ENCODE measurements around the gene FBXW2.

Gene FBXW2

DNA sequence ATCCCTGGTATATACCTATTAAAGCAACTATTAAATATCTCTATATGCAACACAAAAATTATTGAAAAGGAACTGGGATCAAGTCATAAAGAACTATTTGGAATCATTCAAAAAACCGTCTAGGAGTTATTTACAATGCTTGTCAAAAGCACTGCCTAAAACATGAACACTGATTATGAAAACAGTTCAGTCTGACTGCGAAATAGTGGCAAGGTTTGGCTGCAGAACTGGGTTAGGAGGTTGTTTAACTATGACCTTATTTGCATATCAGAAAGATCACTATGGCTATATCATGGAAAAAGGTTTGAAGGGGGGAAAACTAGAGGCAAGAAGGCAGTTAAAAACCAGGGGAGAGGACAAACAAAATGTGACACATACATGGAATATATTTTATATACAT, 12.0 kb downstream of the FBXW2 start:
- H3K9me3 ChIP-seq (replicated peaks in 1 of 2; ENCODE audit: control insufficient read depth in 2 of 2, insufficient read depth in 1 of 2, low read depth in 1 of 2, low read length in 2 of 2) = no peaks in the 10 kb centered on the region
- H4K91ac ChIP-seq (ENCODE audit: low read depth, low read length, poor library complexity) = no peak overlapping the region
- no CpG with 5 or more reads among the region's 2 CpGs for WGBS, 2 donors (ENCODE audit: extremely low coverage in 2 of 2, insufficient read length in 2 of 2, insufficient replicate concordance in 1 of 2)
- H2AFZ ChIP-seq (ENCODE audit: low read length) = no peak overlapping the region
- no peak overlapping the region for H4K8ac ChIP-seq (ENCODE audit: low read depth, low read length)
- no peak overlapping the region for H2BK15ac ChIP-seq (ENCODE audit: low read length)
- no peaks in the 10 kb centered on the region for H3K4me1 ChIP-seq (ENCODE audit: control insufficient read depth in 2 of 2, insufficient read depth in 1 of 2, low read depth in 1 of 2, low read length in 2 of 2)
- no peak overlapping the region for H2AK5ac ChIP-seq (ENCODE audit: low read depth, low read length)
- no peak overlapping the region for H3K4me2 ChIP-seq (ENCODE audit: insufficient read depth, low read length, poor library complexity, severe bottlenecking)
- no peak overlapping the region for H3K23ac ChIP-seq (ENCODE audit: low read depth, low read length, poor library complexity)
- H3K36me3 ChIP-seq (replicated peaks in 1 of 2; ENCODE audit: control insufficient read depth in 2 of 2, insufficient read depth in 2 of 2, low read length in 2 of 2) = peaks cover 9 to 89% of the 10 kb centered on the region in 2 donors
- peaks cover 2% of the 10 kb centered on the region for H3K79me1 ChIP-seq (ENCODE audit: low read depth, low read length)
- H3K4me3 ChIP-seq (ENCODE audit: low read length in 2 of 2) = no peak overlapping the region
- H2BK5ac ChIP-seq (ENCODE audit: low read length) = no peak overlapping the region
- no peak for DNase-seq (ENCODE audit: low spot score)
- H3K9ac ChIP-seq (ENCODE audit: low read depth, low read length, poor library complexity) = no peak overlapping the region
- H2BK12ac ChIP-seq (ENCODE audit: low read length) = no peak overlapping the region
- H3K14ac ChIP-seq (ENCODE audit: low read length) = no peak overlapping the region
- H3K27me3 ChIP-seq (ENCODE audit: control insufficient read depth in 3 of 3, insufficient read depth in 3 of 3, low read depth in 1 of 3, low read length in 3 of 3) = no peaks in the 10 kb centered on the region
- H3K18ac ChIP-seq (ENCODE audit: low read length) = no peak overlapping the region
- H3K27ac ChIP-seq (replicated peaks; ENCODE audit: low read length) = no peak overlapping the region
- no peak overlapping the region for H2BK120ac ChIP-seq (ENCODE audit: low read depth, low read length)
- no peak overlapping the region for H3K4ac ChIP-seq (ENCODE audit: low read length)

DNA sequence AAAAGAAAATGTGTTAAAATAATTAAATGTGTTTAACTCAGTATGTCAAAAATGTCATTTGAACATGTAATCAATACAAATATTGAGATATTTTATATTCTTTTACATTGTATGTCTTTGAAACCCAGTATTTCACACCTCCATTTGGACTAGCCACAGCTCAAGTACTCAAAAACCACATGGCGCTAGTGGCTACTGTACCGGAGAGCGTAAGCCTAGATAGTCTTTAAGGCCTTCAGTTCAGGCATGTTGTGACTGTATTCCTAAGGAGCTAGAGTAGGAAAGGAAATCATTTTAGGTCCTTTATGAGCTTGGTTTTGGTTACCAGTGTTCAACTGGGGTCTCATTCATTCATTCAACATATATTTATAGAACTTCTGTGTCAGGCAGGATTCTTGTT, 12.8 kb downstream of the FBXW2 start:
- H3K4ac ChIP-seq (ENCODE audit: low read length) = no peak overlapping the region
- H2BK5ac ChIP-seq (ENCODE audit: low read length) = no peak overlapping the region
- H3K4me1 ChIP-seq (ENCODE audit: control insufficient read depth in 2 of 2, insufficient read depth in 1 of 2, low read depth in 1 of 2, low read length in 2 of 2) = no peaks in the 10 kb centered on the region
- H3K23ac ChIP-seq (ENCODE audit: low read depth, low read length, poor library complexity) = no peak overlapping the region
- peaks cover 12 to 91% of the 10 kb centered on the region in 2 donors for H3K36me3 ChIP-seq (replicated peaks in 1 of 2; ENCODE audit: control insufficient read depth in 2 of 2, insufficient read depth in 2 of 2, low read length in 2 of 2)
- no peak overlapping the region for H4K91ac ChIP-seq (ENCODE audit: low read depth, low read length, poor library complexity)
- no peak overlapping the region for H4K8ac ChIP-seq (ENCODE audit: low read depth, low read length)
- H3K79me1 ChIP-seq (ENCODE audit: low read depth, low read length) = peaks cover 2% of the 10 kb centered on the region
- H3K27me3 ChIP-seq (ENCODE audit: control insufficient read depth in 3 of 3, insufficient read depth in 3 of 3, low read depth in 1 of 3, low read length in 3 of 3) = no peaks in the 10 kb centered on the region
- H3K4me3 ChIP-seq (ENCODE audit: low read length in 2 of 2) = no peak overlapping the region
- no peak overlapping the region for H2AFZ ChIP-seq (ENCODE audit: low read length)
- no peak overlapping the region for H2BK120ac ChIP-seq (ENCODE audit: low read depth, low read length)
- no peak overlapping the region for H2AK5ac ChIP-seq (ENCODE audit: low read depth, low read length)
- H2BK12ac ChIP-seq (ENCODE audit: low read length) = no peak overlapping the region
- DNase-seq (ENCODE audit: low spot score) = no peak
- H3K27ac ChIP-seq (replicated peaks; ENCODE audit: low read length) = no peak overlapping the region
- WGBS, 2 donors (ENCODE audit: extremely low coverage in 2 of 2, insufficient read length in 2 of 2, insufficient replicate concordance in 1 of 2) = no CpG with 5 or more reads among the region's 3 CpGs
- no peak overlapping the region for H3K4me2 ChIP-seq (ENCODE audit: insufficient read depth, low read length, poor library complexity, severe bottlenecking)
- H2BK15ac ChIP-seq (ENCODE audit: low read length) = no peak overlapping the region
- no peak overlapping the region for H3K18ac ChIP-seq (ENCODE audit: low read length)
- no peak overlapping the region for H3K14ac ChIP-seq (ENCODE audit: low read length)
- H3K9me3 ChIP-seq (replicated peaks in 1 of 2; ENCODE audit: control insufficient read depth in 2 of 2, insufficient read depth in 1 of 2, low read depth in 1 of 2, low read length in 2 of 2) = no peaks in the 10 kb centered on the region
- no peak overlapping the region for H3K9ac ChIP-seq (ENCODE audit: low read depth, low read length, poor library complexity)

- Histone ChIP-seq H2BK15ac (ENCODE audit: low read length) (no peak overlapping the region), H4K91ac (ENCODE audit: low read depth, low read length, poor library complexity) (no peak overlapping the region), H3K9me3 (replicated peaks in 1 of 2; ENCODE audit: control insufficient read depth in 2 of 2, insufficient read depth in 1 of 2, low read depth in 1 of 2, low read length in 2 of 2) (no peaks in the 10 kb centered on the region), H3K4ac (ENCODE audit: low read length) (no peak overlapping the region), H2AK5ac (ENCODE audit: low read depth, low read length) (no peak overlapping the region), H3K23ac (ENCODE audit: low read depth, low read length, poor library complexity) (no peak overlapping the region), H3K18ac (ENCODE audit: low read length) (no peak overlapping the region), H3K36me3 (replicated peaks in 1 of 2; ENCODE audit: control insufficient read depth in 2 of 2, insufficient read depth in 2 of 2, low read length in 2 of 2) (peaks cover 12 to 93% of the 10 kb centered on the region in 2 donors), H3K4me3 (ENCODE audit: low read length in 2 of 2) (no peak overlapping the region), H3K4me2 (ENCODE audit: insufficient read depth, low read length, poor library complexity, severe bottlenecking) (no peak overlapping the region), H3K79me1 (ENCODE audit: low read depth, low read length) (peaks cover 2% of the 10 kb centered on the region), H3K27me3 (ENCODE audit: control insufficient read depth in 3 of 3, insufficient read depth in 3 of 3, low read depth in 1 of 3, low read length in 3 of 3) (no peaks in the 10 kb centered on the region), H3K14ac (ENCODE audit: low read length) (no peak overlapping the region), H2BK12ac (ENCODE audit: low read length) (no peak overlapping the region), H2AFZ (ENCODE audit: low read length) (no peak overlapping the region), H4K8ac (ENCODE audit: low read depth, low read length) (no peak overlapping the region), H3K9ac (ENCODE audit: low read depth, low read length, poor library complexity) (no peak overlapping the region), H3K4me1 (ENCODE audit: control insufficient read depth in 2 of 2, insufficient read depth in 1 of 2, low read depth in 1 of 2, low read length in 2 of 2) (no peaks in the 10 kb centered on the region), H2BK120ac (ENCODE audit: low read depth, low read length) (no peak overlapping the region), H3K27ac (replicated peaks; ENCODE audit: low read length) (no peak overlapping the region), H2BK5ac (ENCODE audit: low read length) (no peak overlapping the region)
- no peak for DNase-seq (ENCODE audit: low spot score)
Observed at GRCh38 chr9:120779227-120779626, 14.0 kb downstream of the FBXW2 start.

- DNase-seq (ENCODE audit: low spot score) = no peak
- no peak overlapping the region for H3K27ac ChIP-seq (replicated peaks; ENCODE audit: low read length)
Observed at GRCh38 chr9:120778758-120779157, 14.5 kb downstream of the FBXW2 start.

More at GRCh38 chr9:120778758-120779157, 14.5 kb downstream of the FBXW2 start:
- Histone ChIP-seq H3K18ac (ENCODE audit: low read length) (no peak overlapping the region), H3K4me1 (ENCODE audit: control insufficient read depth in 2 of 2, insufficient read depth in 1 of 2, low read depth in 1 of 2, low read length in 2 of 2) (no peaks in the 10 kb centered on the region), H3K4me2 (ENCODE audit: insufficient read depth, low read length, poor library complexity, severe bottlenecking) (no peak overlapping the region), H3K79me1 (ENCODE audit: low read depth, low read length) (peaks cover 2% of the 10 kb centered on the region), H3K4me3 (ENCODE audit: low read length in 2 of 2) (no peak overlapping the region), H2BK120ac (ENCODE audit: low read depth, low read length) (no peak overlapping the region), H2BK12ac (ENCODE audit: low read length) (no peak overlapping the region), H2AK5ac (ENCODE audit: low read depth, low read length) (no peak overlapping the region), H3K14ac (ENCODE audit: low read length) (no peak overlapping the region), H4K91ac (ENCODE audit: low read depth, low read length, poor library complexity) (no peak overlapping the region), H3K9ac (ENCODE audit: low read depth, low read length, poor library complexity) (no peak overlapping the region), H4K8ac (ENCODE audit: low read depth, low read length) (no peak overlapping the region), H3K23ac (ENCODE audit: low read depth, low read length, poor library complexity) (no peak overlapping the region), H3K27me3 (ENCODE audit: control insufficient read depth in 3 of 3, insufficient read depth in 3 of 3, low read depth in 1 of 3, low read length in 3 of 3) (no peaks in the 10 kb centered on the region), H3K36me3 (replicated peaks in 1 of 2; ENCODE audit: control insufficient read depth in 2 of 2, insufficient read depth in 2 of 2, low read length in 2 of 2) (peaks cover 12 to 91% of the 10 kb centered on the region in 2 donors), H2BK15ac (ENCODE audit: low read length) (no peak overlapping the region), H2BK5ac (ENCODE audit: low read length) (no peak overlapping the region), H3K9me3 (replicated peaks in 1 of 2; ENCODE audit: control insufficient read depth in 2 of 2, insufficient read depth in 1 of 2, low read depth in 1 of 2, low read length in 2 of 2) (no peaks in the 10 kb centered on the region), H3K4ac (ENCODE audit: low read length) (no peak overlapping the region), H2AFZ (ENCODE audit: low read length) (no peak overlapping the region)
- WGBS, 2 donors (ENCODE audit: extremely low coverage in 2 of 2, insufficient read length in 2 of 2, insufficient replicate concordance in 1 of 2) = no CpG with 5 or more reads among the region's 2 CpGs
